Right lobe of liver (tissue), 6 donors: ENCODE data around the gene EFNA5. TPM values are rescaled to one million over a fixed set of nuclear protein-coding genes. Genes with fewer than 3 reads are reported as not detected.

ENCODE experiments used
- ATAC-seq, 4 donors: fragments of 200-7000 bp; cut with Tn5 transposase; one replicate each; pipeline ENCODE4 v1.9.1; 2020; ENCODE audit warnings: mild to moderate bottlenecking in 4 of 4, moderate library complexity in 4 of 4
- DNase-seq, 3 donors: peaks; one replicate each; pipeline ENCODE4 v3.0.0-alpha.2; 2020
- H3K27ac ChIP-seq, 3 donors: fragments of 200-600 bp; one replicate each; pipeline ENCODE4 v1.8.0; 2022
- H3K27me3 ChIP-seq, 2 donors: fragments of 200-600 bp; one replicate each; pipeline ENCODE4 v1.8.0; 2022
- H3K36me3 ChIP-seq, 4 donors: fragments of 200-600 bp; sonication (generic) in 1 of 4; one replicate each; pipeline versions ENCODE4 v1.5.1 to v1.8.0; 2017 to 2022; ENCODE audit warnings: control low read depth in 1 of 4
- H3K4me1 ChIP-seq, 4 donors: fragments of 200-600 bp; sonication (generic) in 1 of 4; one replicate each; pipeline versions ENCODE4 v1.5.1 to v1.8.0; 2017 to 2022; ENCODE audit warnings: control low read depth in 1 of 4
- H3K4me3 ChIP-seq, 3 donors: fragments of 200-600 bp; one replicate each; pipeline ENCODE4 v1.8.0; 2022
- H3K9me3 ChIP-seq, 4 donors: fragments of 200-600 bp; sonication (generic) in 1 of 4; one replicate each; pipeline versions ENCODE4 v1.5.1 to v1.8.0; 2017 to 2022; ENCODE audit warnings: control low read depth in 1 of 4
- CTCF ChIP-seq, 4 donors: fragments of 200-600 bp in 3 of 4; fragments of 450-650 bp in 1 of 4; IDR thresholded peaks; one replicate each; pipeline versions ENCODE4 v1.5.1 to v1.8.0; 2016 to 2022; ENCODE audit warnings: antibody characterized with exemption in 4 of 4, mild to moderate bottlenecking in 2 of 4
- POLR2A ChIP-seq: fragments of 450-650 bp; IDR thresholded peaks from one replicate; pipeline ENCODE4 v1.6.1; 2017; ENCODE audit warnings: antibody characterized with exemption, mild to moderate bottlenecking
- WGBS: methylation state at CpG from one replicate; pipeline ENCODE4 v1.1.6; 2018; ENCODE audit warnings: low coverage, low lambda C conversion rate; ENCODE audit not compliant: insufficient coverage; ENCODE audit errors: missing lambda C conversion rate; 5-methylcytosine and 5-hydroxymethylcytosine counted together
- intact Hi-C, 2 donors: fragments of 100-400 bp; cut with DNase I; formaldehyde crosslinking; loops; one replicate each; pipeline versions ENCODE4 v1.11.2 to v1.14.1; 2022
- total RNA-seq, 6 experiments: library from RNA; depleted of rRNA in 2 of 6; stranded (reverse); fragments of >200 nt in 2 of 6; fragmentation: NEBNext Ultra II Directional in 3 of 6; extraction: Animal tissue kit (Norgen Biotek cat#: 25700) in 3 of 6; gene quantifications; one replicate each; pipeline versions ENCODE4 v1.1.0 to v1.2.4, GENCODE V29; 2016 to 2023
- donor health status: DM: no; HTN: yes; CAD: no.
- donor health status: DM: no; HTN: no; CAD: no.
- donor health status: DM: no; HTN: no; CAD: no.
- donor health status: DM: no; HTN: yes; CAD: no.
- donor health status: DM: no; HTN: yes; CAD: no.

The EFNA5 gene
- total RNA-seq, 6 experiments from 2014 or later = 0.18 to 11.7 (median 1.4) TPM

- peak overlapping the region in 2 of 3 donors; percentile 11 to 30 for H3K27ac ChIP-seq
- ATAC-seq = peak; percentile 83 to 98 (median 89)
These were observed 164.8 kb downstream of the EFNA5 start for GRCh38 chr5:107505763-107506534.

GRCh38 chr5:107504424-107504823 is 166.3 kb downstream of the EFNA5 start:
- intact Hi-C loops = no loop called here
- WGBS = 92% methylated on average over 1 of the region's 1 CpG
- no peaks in the 10 kb centered on the region for H3K27me3 ChIP-seq
- H3K9me3 ChIP-seq = no peaks in the 10 kb centered on the region
- ATAC-seq (no peak), DNase-seq (no peak)
- TF ChIP-seq CTCF (IDR thresholded peaks at IDR 0.05) = no peak
- no peak for TF ChIP-seq POLR2A
- H3K4me1 ChIP-seq = peaks cover 0 to 18% (median 9%) of the 10 kb centered on the region in 4 donors
- no peaks in the 10 kb centered on the region for H3K36me3 ChIP-seq
- no peak overlapping the region for H3K27ac ChIP-seq
- H3K4me3 ChIP-seq = no peak overlapping the region

More at GRCh38 chr5:107505763-107506534, 164.8 kb downstream of the EFNA5 start:
- no peaks in the 10 kb centered on the region for H3K27me3 ChIP-seq
- H3K4me3 ChIP-seq = peak overlapping the region in 2 of 3 donors; percentile 10 to 13
- TF ChIP-seq CTCF (IDR thresholded peaks at IDR 0.05) (no peak), POLR2A (no peak)
- DNase-seq = no peak
- WGBS = 36% methylated on average over 3 of the region's 3 CpGs
- H3K4me1 ChIP-seq = peaks cover 0 to 18% (median 9%) of the 10 kb centered on the region in 4 donors
- no peaks in the 10 kb centered on the region for H3K36me3 ChIP-seq
- H3K9me3 ChIP-seq = no peaks in the 10 kb centered on the region
- intact Hi-C loops = no loop called here

GRCh38 chr5:107502676-107503060 is 168.1 kb downstream of the EFNA5 start:
- Histone ChIP-seq H3K4me1 (peaks cover 0 to 18% (median 9%) of the 10 kb centered on the region in 4 donors), H3K27me3 (no peaks in the 10 kb centered on the region), H3K27ac (no peak overlapping the region), H3K9me3 (no peaks in the 10 kb centered on the region), H3K4me3 (no peak overlapping the region), H3K36me3 (no peaks in the 10 kb centered on the region)
- no peak for TF ChIP-seq CTCF (IDR thresholded peaks at IDR 0.05)
- TF ChIP-seq POLR2A = no peak
- DNase-seq (no peak), ATAC-seq (no peak)
- 77% methylated on average over 7 of the region's 7 CpGs for WGBS
- intact Hi-C loops = no loop called here

GRCh38 chr5:107501965-107502675 is 168.6 kb downstream of the EFNA5 start:
- DNase-seq = no peak
- TF ChIP-seq POLR2A (no peak), CTCF (IDR thresholded peaks at IDR 0.05) (no peak)
- H3K4me1 ChIP-seq = peaks cover 0 to 18% (median 9%) of the 10 kb centered on the region in 4 donors
- no peak overlapping the region for H3K27ac ChIP-seq
- H3K4me3 ChIP-seq = no peak overlapping the region
- H3K27me3 ChIP-seq = no peaks in the 10 kb centered on the region
- H3K36me3 ChIP-seq = no peaks in the 10 kb centered on the region
- ATAC-seq = peak in 2 of 4 donors; percentile 38 to 60
- WGBS = 47% methylated on average over 17 of the region's 17 CpGs
- intact Hi-C loops = no loop called here
- H3K9me3 ChIP-seq = no peaks in the 10 kb centered on the region
